WI38 (cell line): Measurements from ENCODE around the gene EME1.
A peak's percentile ranks its signal among the peaks of the same experiment; 100 is the strongest.

Experiments
- H3K4me3 ChIP-seq: 2 replicates; pipeline ENCODE4 v1.5.1; 2011; ENCODE audit warnings: low read depth, mild to moderate bottlenecking, control low read depth, low read length
- TF ChIP-seq, protein P1 (sequence below): IDR thresholded peaks from 2 replicates; pipeline ENCODE4 v1.5.1; 2012; ENCODE audit warnings: low read depth, mild to moderate bottlenecking, control low read depth, low read length

The EME1 gene

GRCh38 chr17:50365649-50366393 is 7.2 kb upstream of the EME1 start:
- TF ChIP-seq, protein P1, sequence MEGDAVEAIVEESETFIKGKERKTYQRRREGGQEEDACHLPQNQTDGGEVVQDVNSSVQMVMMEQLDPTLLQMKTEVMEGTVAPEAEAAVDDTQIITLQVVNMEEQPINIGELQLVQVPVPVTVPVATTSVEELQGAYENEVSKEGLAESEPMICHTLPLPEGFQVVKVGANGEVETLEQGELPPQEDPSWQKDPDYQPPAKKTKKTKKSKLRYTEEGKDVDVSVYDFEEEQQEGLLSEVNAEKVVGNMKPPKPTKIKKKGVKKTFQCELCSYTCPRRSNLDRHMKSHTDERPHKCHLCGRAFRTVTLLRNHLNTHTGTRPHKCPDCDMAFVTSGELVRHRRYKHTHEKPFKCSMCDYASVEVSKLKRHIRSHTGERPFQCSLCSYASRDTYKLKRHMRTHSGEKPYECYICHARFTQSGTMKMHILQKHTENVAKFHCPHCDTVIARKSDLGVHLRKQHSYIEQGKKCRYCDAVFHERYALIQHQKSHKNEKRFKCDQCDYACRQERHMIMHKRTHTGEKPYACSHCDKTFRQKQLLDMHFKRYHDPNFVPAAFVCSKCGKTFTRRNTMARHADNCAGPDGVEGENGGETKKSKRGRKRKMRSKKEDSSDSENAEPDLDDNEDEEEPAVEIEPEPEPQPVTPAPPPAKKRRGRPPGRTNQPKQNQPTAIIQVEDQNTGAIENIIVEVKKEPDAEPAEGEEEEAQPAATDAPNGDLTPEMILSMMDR: no peak
- H3K4me3 ChIP-seq: no peak overlapping the region

GRCh38 chr17:50367401-50367800 is 5.6 kb upstream of the EME1 start:
- TF ChIP-seq, protein P1: no peak
- H3K4me3 ChIP-seq: no peak overlapping the region

DNA sequence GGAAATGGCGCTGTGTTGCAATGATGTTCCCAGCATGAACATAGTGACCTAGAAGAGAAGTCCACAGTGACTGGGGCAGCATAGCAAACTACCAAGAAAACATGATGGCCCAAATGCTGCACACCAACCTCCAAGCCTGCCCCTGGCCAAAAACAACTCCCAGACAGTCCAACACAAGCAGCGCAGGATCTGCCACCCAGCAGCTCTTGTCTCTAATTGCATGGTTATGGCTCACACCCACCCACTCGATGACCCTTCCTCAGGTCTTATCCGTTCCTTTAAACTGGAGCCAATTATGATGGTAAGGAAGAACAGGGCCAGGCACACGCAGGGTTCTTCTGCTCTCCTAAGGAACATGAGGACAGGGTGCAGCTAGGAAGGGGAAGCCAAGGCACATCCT is 3.0 kb upstream of the EME1 start:
- H3K4me3 ChIP-seq: no peak overlapping the region
- TF ChIP-seq, protein P1: no peak

DNA sequence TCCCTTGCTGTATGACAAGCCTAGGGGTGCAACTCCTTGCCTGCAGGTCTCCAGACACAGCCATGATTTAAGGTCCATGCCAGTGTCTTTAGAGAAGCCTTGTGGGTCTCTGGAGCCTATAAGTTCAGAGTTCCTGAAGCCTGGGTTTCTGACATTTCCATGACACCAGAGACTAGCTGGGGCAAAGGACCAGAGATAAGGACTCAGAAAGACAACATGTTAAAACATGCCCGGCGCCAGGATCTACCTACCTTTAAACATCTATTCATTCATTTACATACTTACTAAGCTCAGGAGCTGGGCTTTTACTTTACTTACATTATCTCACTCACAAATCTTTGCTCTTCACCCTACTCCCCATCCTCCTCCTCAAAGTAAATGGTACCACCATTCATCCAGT is 1.5 kb upstream of the EME1 start:
- H3K4me3 ChIP-seq: no peak overlapping the region

DNA sequence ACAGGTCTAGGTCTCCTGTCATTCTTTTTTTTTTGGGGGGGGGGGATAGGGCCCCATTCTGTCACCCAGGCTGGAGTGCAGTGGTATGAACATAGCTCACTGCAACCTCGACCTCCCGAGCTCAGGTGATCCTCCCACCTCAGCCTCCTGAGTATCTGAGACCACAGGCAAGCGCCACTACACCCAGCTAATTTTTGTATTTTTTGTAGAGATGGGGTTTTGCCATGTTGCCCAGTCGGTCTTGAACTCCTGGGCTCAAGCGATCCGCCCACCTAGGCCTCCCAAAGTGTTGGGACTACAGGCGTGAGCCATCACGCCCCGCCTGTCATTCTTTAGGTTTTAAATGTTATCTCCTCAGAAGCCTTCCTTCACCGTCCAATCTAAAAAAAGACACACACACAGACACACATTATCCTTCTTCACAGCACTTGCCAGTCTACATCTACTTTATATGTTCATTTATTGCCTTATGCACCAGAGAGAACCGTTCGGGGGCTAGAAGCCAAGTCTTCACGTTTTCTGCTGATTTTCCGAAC is 739 bp upstream of the EME1 start:
- peak overlapping the region; percentile 97 for H3K4me3 ChIP-seq
- TF ChIP-seq, protein P1: no peak

More for the DNA sequence above, 1.5 kb upstream of the EME1 start:
- TF ChIP-seq, protein P1: no peak

DNA sequence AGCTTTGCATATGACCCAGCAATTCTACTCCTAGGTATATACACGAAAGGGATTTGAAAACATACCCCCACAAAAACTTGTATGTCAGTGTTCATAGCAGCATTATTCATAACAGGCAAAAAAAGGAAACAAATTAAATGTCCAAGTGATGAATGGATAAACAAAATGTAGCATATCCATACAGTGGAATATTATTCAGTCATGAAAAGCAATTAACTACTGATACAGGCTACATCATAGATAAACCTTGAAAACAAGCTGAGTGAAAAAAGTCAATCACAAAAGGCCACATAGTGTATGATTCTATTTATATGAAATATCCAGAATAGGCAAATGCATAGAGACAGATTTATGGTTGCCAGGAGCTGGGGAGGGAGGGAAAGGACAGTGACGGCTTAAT is 676 bp downstream of the EME1 start:
- peak overlapping the region; percentile 97 for H3K4me3 ChIP-seq
- TF ChIP-seq, protein P1: no peak

GRCh38 chr17:50375858-50376538 is 3.0 kb downstream of the EME1 start:
- H3K4me3 ChIP-seq: no peak overlapping the region
- TF ChIP-seq, protein P1: no peak
